ENCODE results near the gene CLMN. TPM values are rescaled to one million over a fixed set of nuclear protein-coding genes. Genes with fewer than 3 reads are reported as not detected.

Gene CLMN
- total RNA-seq, 2 donors from 2014 or later, result 2.5 to 3.0 TPM

- Mint-ChIP-seq H3K9me3 (no peaks in the 10 kb centered on the region), H3K36me3 (ENCODE audit: insufficient read depth in 2 of 2) (no peaks in the 10 kb centered on the region), H3K27ac (no peak overlapping the region), H3K4me1 (ENCODE audit: low read depth) (no peaks in the 10 kb centered on the region), H3K27me3 (ENCODE audit: low read depth) (peaks cover 6% of the 10 kb centered on the region), H3K4me3 (no peak overlapping the region)
- ATAC-seq (replicated peaks in 1 of 2), result no peak
- no peak for DNase-seq
These were observed 83.5 kb downstream of the CLMN start for GRCh38 chr14:95236221-95236620.

DNA sequence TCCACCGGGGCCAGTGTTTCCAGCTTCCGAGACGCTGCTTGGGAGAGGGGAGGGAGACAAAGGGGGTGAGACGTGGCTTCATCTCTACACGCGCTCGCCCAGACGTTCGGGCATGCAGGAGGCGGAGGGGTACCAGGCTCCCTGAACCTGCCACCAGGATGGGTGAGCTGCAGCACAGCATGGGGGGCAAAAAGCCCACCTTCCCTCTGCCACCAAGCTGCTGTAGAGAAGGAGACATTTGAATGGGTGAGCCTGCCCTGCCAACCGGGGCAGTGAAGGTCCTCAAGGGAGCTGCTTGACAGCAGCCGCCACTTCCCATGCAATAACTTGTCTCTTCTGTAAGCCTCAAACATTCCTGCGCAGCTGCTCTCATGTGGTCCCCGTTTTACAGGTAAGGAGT lies 83.9 kb downstream of the CLMN start:
- Mint-ChIP-seq H3K27me3 (ENCODE audit: low read depth) (peaks cover 6% of the 10 kb centered on the region), H3K9me3 (no peaks in the 10 kb centered on the region), H3K4me1 (ENCODE audit: low read depth) (no peaks in the 10 kb centered on the region), H3K4me3 (no peak overlapping the region), H3K36me3 (ENCODE audit: insufficient read depth in 2 of 2) (no peaks in the 10 kb centered on the region), H3K27ac (no peak overlapping the region)
- ATAC-seq (replicated peaks in 1 of 2), result no peak
- DNase-seq, result no peak

DNA sequence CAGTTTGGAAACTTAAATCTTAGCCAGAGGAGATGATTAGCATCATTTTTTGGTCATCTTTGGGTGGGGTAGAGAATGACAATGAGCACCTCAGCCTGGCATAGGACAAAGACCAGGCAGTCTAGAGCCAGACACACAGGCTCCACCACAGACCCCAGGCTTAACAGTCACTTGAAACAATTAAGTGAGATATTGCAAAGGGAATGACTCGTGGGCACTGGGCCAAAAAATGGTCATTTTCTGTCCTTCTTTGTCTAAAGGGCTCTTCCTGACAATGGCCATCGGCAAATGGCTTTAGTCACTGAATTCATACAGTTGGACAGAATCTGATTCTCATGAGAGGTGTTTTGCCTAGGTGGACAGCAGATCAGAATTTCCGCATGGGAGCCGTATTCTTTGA lies 84.4 kb downstream of the CLMN start:
- Mint-ChIP-seq H3K4me1 (ENCODE audit: low read depth) (no peaks in the 10 kb centered on the region), H3K27ac (no peak overlapping the region), H3K4me3 (no peak overlapping the region), H3K27me3 (ENCODE audit: low read depth) (peaks cover 6% of the 10 kb centered on the region), H3K9me3 (no peaks in the 10 kb centered on the region), H3K36me3 (ENCODE audit: insufficient read depth in 2 of 2) (no peaks in the 10 kb centered on the region)
- no peak for DNase-seq
- no peak for ATAC-seq (replicated peaks in 1 of 2)

GRCh38 chr14:95234426-95234825 lies 85.3 kb downstream of the CLMN start:
- Mint-ChIP-seq H3K27ac (no peak overlapping the region), H3K27me3 (ENCODE audit: low read depth) (peaks cover 6% of the 10 kb centered on the region), H3K4me1 (ENCODE audit: low read depth) (no peaks in the 10 kb centered on the region), H3K4me3 (no peak overlapping the region), H3K36me3 (ENCODE audit: insufficient read depth in 2 of 2) (no peaks in the 10 kb centered on the region), H3K9me3 (no peaks in the 10 kb centered on the region)
- DNase-seq (no peak), ATAC-seq (replicated peaks in 1 of 2) (no peak)

GRCh38 chr14:95233702-95234241 lies 85.9 kb downstream of the CLMN start:
- Mint-ChIP-seq H3K4me1 (ENCODE audit: low read depth) (no peaks in the 10 kb centered on the region), H3K36me3 (ENCODE audit: insufficient read depth in 2 of 2) (no peaks in the 10 kb centered on the region), H3K9me3 (no peaks in the 10 kb centered on the region), H3K27me3 (ENCODE audit: low read depth) (no peaks in the 10 kb centered on the region), H3K4me3 (no peak overlapping the region), H3K27ac (no peak overlapping the region)
- ATAC-seq (replicated peaks in 1 of 2) (no peak), DNase-seq (no peak)

- Mint-ChIP-seq H3K27me3 (ENCODE audit: low read depth) (no peaks in the 10 kb centered on the region), H3K9me3 (no peaks in the 10 kb centered on the region), H3K4me3 (no peak overlapping the region), H3K4me1 (ENCODE audit: low read depth) (no peaks in the 10 kb centered on the region), H3K27ac (no peak overlapping the region), H3K36me3 (ENCODE audit: insufficient read depth in 2 of 2) (no peaks in the 10 kb centered on the region)
- DNase-seq (no peak), ATAC-seq (replicated peaks in 1 of 2) (no peak)
These were observed 86.7 kb downstream of the CLMN start for GRCh38 chr14:95232894-95233584.

- no peaks in the 10 kb centered on the region for H3K4me1 Mint-ChIP-seq (ENCODE audit: low read depth)
- ATAC-seq (replicated peaks in 1 of 2), result no peak
- no peak for DNase-seq
- H3K9me3 Mint-ChIP-seq, result no peaks in the 10 kb centered on the region
- no peak overlapping the region for H3K27ac Mint-ChIP-seq
- no peak overlapping the region for H3K4me3 Mint-ChIP-seq
- H3K27me3 Mint-ChIP-seq (ENCODE audit: low read depth), result no peaks in the 10 kb centered on the region
- no peaks in the 10 kb centered on the region for H3K36me3 Mint-ChIP-seq (ENCODE audit: insufficient read depth in 2 of 2)
These were observed 87.6 kb downstream of the CLMN start for GRCh38 chr14:95231966-95232633.

- Mint-ChIP-seq H3K9me3 (no peaks in the 10 kb centered on the region), H3K36me3 (ENCODE audit: insufficient read depth in 2 of 2) (no peaks in the 10 kb centered on the region), H3K27ac (no peak overlapping the region), H3K4me3 (no peak overlapping the region), H3K27me3 (ENCODE audit: low read depth) (no peaks in the 10 kb centered on the region), H3K4me1 (ENCODE audit: low read depth) (no peaks in the 10 kb centered on the region)
- no peak for DNase-seq
- no peak for ATAC-seq (replicated peaks in 1 of 2)
These were observed 90.0 kb downstream of the CLMN start for GRCh38 chr14:95229749-95230148.

GRCh38 chr14:95228240-95228639 lies 91.5 kb downstream of the CLMN start:
- Mint-ChIP-seq H3K27ac (no peak overlapping the region), H3K27me3 (ENCODE audit: low read depth) (no peaks in the 10 kb centered on the region), H3K4me1 (ENCODE audit: low read depth) (no peaks in the 10 kb centered on the region), H3K36me3 (ENCODE audit: insufficient read depth in 2 of 2) (no peaks in the 10 kb centered on the region), H3K4me3 (no peak overlapping the region), H3K9me3 (no peaks in the 10 kb centered on the region)
- DNase-seq, result no peak
- ATAC-seq (replicated peaks in 1 of 2), result no peak

DNA sequence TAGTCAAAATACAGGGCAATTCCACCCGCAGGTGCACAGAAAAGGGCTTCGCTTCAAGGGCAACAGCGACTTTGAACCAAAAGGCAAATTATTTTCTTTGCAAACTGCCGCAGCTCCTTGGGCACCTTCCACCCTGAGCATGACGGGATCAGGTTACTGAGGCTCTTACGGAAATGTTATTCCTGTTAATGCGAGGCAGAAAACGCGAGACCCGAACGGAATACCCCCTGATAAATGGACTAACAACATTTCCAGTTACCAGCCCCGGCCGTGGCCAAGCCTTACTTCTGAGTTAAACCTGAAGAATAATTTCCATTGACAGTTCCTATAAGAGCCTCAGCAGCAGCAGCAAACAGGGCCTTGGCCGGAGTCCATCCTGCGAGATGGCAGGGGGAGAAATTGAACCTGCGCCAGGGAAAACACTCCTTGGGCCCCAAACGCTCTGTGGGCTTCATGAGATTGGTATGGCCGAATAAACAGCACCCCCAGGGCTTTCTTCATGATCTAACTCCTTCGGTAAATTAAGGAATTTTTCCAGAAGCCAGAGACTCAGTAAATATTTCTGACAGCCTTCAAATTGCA lies 92.3 kb downstream of the CLMN start:
- DNase-seq (no peak), ATAC-seq (replicated peaks in 1 of 2) (no peak)
- no peak overlapping the region for H3K27ac Mint-ChIP-seq
- no peaks in the 10 kb centered on the region for H3K9me3 Mint-ChIP-seq
- no peak overlapping the region for H3K4me3 Mint-ChIP-seq
- H3K36me3 Mint-ChIP-seq (ENCODE audit: insufficient read depth in 2 of 2), result no peaks in the 10 kb centered on the region
- H3K4me1 Mint-ChIP-seq (ENCODE audit: low read depth), result no peaks in the 10 kb centered on the region
- no peaks in the 10 kb centered on the region for H3K27me3 Mint-ChIP-seq (ENCODE audit: low read depth)

GRCh38 chr14:95226801-95227200 lies 92.9 kb downstream of the CLMN start:
- Mint-ChIP-seq H3K4me1 (ENCODE audit: low read depth) (no peaks in the 10 kb centered on the region), H3K9me3 (no peaks in the 10 kb centered on the region), H3K4me3 (no peak overlapping the region), H3K36me3 (ENCODE audit: insufficient read depth in 2 of 2) (no peaks in the 10 kb centered on the region), H3K27me3 (ENCODE audit: low read depth) (no peaks in the 10 kb centered on the region), H3K27ac (no peak overlapping the region)
- ATAC-seq (replicated peaks in 1 of 2) (no peak), DNase-seq (no peak)

GRCh38 chr14:95225251-95225887 lies 94.3 kb downstream of the CLMN start:
- H3K36me3 Mint-ChIP-seq (ENCODE audit: insufficient read depth in 2 of 2), result no peaks in the 10 kb centered on the region
- DNase-seq, result no peak
- no peak for ATAC-seq (replicated peaks in 1 of 2)
- no peaks in the 10 kb centered on the region for H3K9me3 Mint-ChIP-seq
- no peaks in the 10 kb centered on the region for H3K4me1 Mint-ChIP-seq (ENCODE audit: low read depth)
- H3K27ac Mint-ChIP-seq, result no peak overlapping the region
- no peaks in the 10 kb centered on the region for H3K27me3 Mint-ChIP-seq (ENCODE audit: low read depth)
- H3K4me3 Mint-ChIP-seq, result no peak overlapping the region

DNA sequence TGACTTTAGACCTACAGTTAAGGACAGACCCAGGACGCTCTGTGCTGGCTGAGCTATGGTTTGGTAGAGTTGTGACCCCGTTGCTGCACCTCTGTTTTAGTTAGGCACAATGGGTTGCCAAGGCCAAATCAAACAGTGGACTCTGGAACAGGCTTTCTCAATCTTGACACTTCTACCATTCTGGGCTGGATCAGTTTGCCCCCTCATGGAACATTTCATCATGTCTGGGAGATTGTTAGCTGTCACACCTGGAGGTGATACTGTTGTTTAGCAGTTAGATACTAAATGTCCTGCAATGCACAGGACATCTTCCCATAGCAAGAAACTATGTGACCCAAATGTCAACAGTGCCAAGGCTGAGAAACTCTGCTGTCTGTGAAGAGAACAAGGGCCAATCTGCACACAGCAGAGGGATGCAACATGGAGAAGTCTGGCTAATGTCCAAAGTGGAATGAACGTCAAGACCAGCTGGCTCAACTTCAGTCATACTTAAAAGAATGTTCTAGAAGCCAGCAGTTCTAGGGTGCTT lies 96.8 kb downstream of the CLMN start:
- DNase-seq (no peak), ATAC-seq (replicated peaks in 1 of 2) (no peak)
- Mint-ChIP-seq H3K36me3 (ENCODE audit: insufficient read depth in 2 of 2) (no peaks in the 10 kb centered on the region), H3K9me3 (no peaks in the 10 kb centered on the region), H3K27me3 (ENCODE audit: low read depth) (no peaks in the 10 kb centered on the region), H3K4me3 (no peak overlapping the region), H3K27ac (no peak overlapping the region), H3K4me1 (ENCODE audit: low read depth) (no peaks in the 10 kb centered on the region)

All from activated T-cell treated with anti-CD3 and anti-CD28 coated beads, Interleukin-2, amount 50 U/mL, for 72 hours (primary cell).